K562 (cell line): Measurements from ENCODE around the gene MSTO1. TPM values are rescaled to one million over a fixed set of nuclear protein-coding genes. Genes with fewer than 3 reads are reported as not detected.

Experiments
- CSDE1 ChIP-seq, 2 experiments: fragments of 450-650 bp; IDR thresholded peaks; 2 replicates each; pipeline ENCODE4 v1.6.1; 2016; ENCODE audit warnings: mild to moderate bottlenecking in 1 of 2
- HDAC6 ChIP-seq: IDR thresholded peaks from 2 replicates; pipeline ENCODE4 v1.6.1; 2012; ENCODE audit warnings: low read depth, mild to moderate bottlenecking, control low read depth, inconsistent platforms, low read length, moderate library complexity
- HDAC8 ChIP-seq: fragments of 450-650 bp; IDR thresholded peaks from 2 replicates; pipeline ENCODE4 v1.6.1; 2016; ENCODE audit warnings: mild to moderate bottlenecking, missing genetic modification characterization, moderate library complexity, missing compliant biosample characterization
- KLF16 ChIP-seq: IDR thresholded peaks from 2 replicates; pipeline ENCODE4 v1.6.1; 2016; ENCODE audit warnings: antibody characterized with exemption
- L3MBTL2 ChIP-seq: fragments of 450-650 bp; IDR thresholded peaks from 2 replicates; pipeline ENCODE4 v1.6.1; 2016; ENCODE audit warnings: mild to moderate bottlenecking, moderate library complexity
- MBD2 ChIP-seq: sonication (generic); IDR thresholded peaks from 2 replicates; pipeline ENCODE4 v1.6.1; 2016; ENCODE audit warnings: low read depth, borderline replicate concordance
- NBN ChIP-seq: fragments of 450-650 bp; IDR thresholded peaks from 2 replicates; pipeline ENCODE4 v1.6.1; 2016; ENCODE audit warnings: low read depth, mild to moderate bottlenecking
- NFIC ChIP-seq: fragments of 450-650 bp; IDR thresholded peaks from 2 replicates; pipeline ENCODE4 v1.6.1; 2017; ENCODE audit warnings: mild to moderate bottlenecking, inconsistent platforms
- PHF20 ChIP-seq: fragments of 450-650 bp; IDR thresholded peaks from 2 replicates; pipeline ENCODE4 v1.6.1; 2018; ENCODE audit not compliant: partially characterized antibody
- PHF21A ChIP-seq: fragments of 450-650 bp; IDR thresholded peaks from 2 replicates; pipeline ENCODE4 v1.6.1; 2017; ENCODE audit warnings: low read depth, borderline replicate concordance
- PYGO2 ChIP-seq: fragments of 450-650 bp; IDR thresholded peaks from 2 replicates; pipeline ENCODE4 v1.6.1; 2016; ENCODE audit warnings: mild to moderate bottlenecking, missing genetic modification characterization, moderate library complexity, missing compliant biosample characterization
- RBBP5 ChIP-seq: fragments of 200-600 bp; sonication (generic); IDR thresholded peaks from 2 replicates; pipeline ENCODE4 v1.6.1; 2012; ENCODE audit warnings: borderline replicate concordance, mild to moderate bottlenecking, low read length, control low read depth, inconsistent platforms; ENCODE audit not compliant: insufficient read depth, poor library complexity, severe bottlenecking
- RBM25 ChIP-seq: fragments of 200-400 bp; formaldehyde crosslinking; IDR thresholded peaks from 2 replicates; pipeline ENCODE4 v1.6.1; 2018; ENCODE audit warnings: low read length, low read depth, moderate library complexity; ENCODE audit not compliant: severe bottlenecking
- SMARCA4 ChIP-seq: fragments of 450-650 bp; IDR thresholded peaks from 2 replicates; pipeline ENCODE4 v1.6.1; 2016
- TCF3 ChIP-seq: sonication (generic); formaldehyde crosslinking; IDR thresholded peaks from 2 replicates; pipeline ENCODE4 v1.4.0; 2020; ENCODE audit warnings: mild to moderate bottlenecking, missing genetic modification reagents
- ZFP36 ChIP-seq: fragments of 150-350 bp; IDR thresholded peaks from 2 replicates; pipeline ENCODE4 v1.6.1; 2018; ENCODE audit warnings: low read length, low read depth; ENCODE audit not compliant: partially characterized antibody
- ZNF785 ChIP-seq: fragments of 250-450 bp; sonication (Bioruptor Pico); IDR thresholded peaks from 2 replicates; pipeline ENCODE4 v1.4.0; 2020; ENCODE audit warnings: mild to moderate bottlenecking
- polyA plus RNA-seq, 8 experiments: library from polyadenylated mRNA; depleted of rRNA in 4 of 8; stranded (reverse) in 5 of 8; unstranded in 3 of 8; fragments of >200 nt; fragmentation: Nextera tagmentation in 2 of 8; fragmentation: Illumina TruSeq in 1 of 8; extraction: Ambion mirVana in 2 of 8; extraction: Trizol in 1 of 8; gene quantifications; 2 replicates each; pipeline versions ENCODE4 v1.2.1 to v1.2.3, GENCODE V29; 2011 to 2014; ENCODE audit warnings: inconsistent platforms in 1 of 8, missing spikeins in 1 of 8
- total RNA-seq, 7 experiments: library from RNA; depleted of rRNA in 6 of 7; stranded (reverse); fragments of >200 nt in 6 of 7; fragmentation: Illumina TruSeq in 2 of 7; extraction: Trizol in 2 of 7; gene quantifications; 2 replicates each; pipeline versions ENCODE4 v1.2.1 to v1.2.3, GENCODE V29; 2011 to 2021; ENCODE audit warnings: low replicate concordance in 1 of 7
- TF ChIP-seq, protein P1 (sequence below), 2 experiments: fragments of 450-650 bp; IDR thresholded peaks; 2 replicates each; pipeline ENCODE4 v1.6.1; 2016
- TF ChIP-seq, protein P2 (sequence below): fragments of 250-450 bp; sonication (Bioruptor Pico); IDR thresholded peaks from 2 replicates; pipeline ENCODE4 v1.5.0; 2021; ENCODE audit warnings: mild to moderate bottlenecking, borderline replicate concordance
- TF ChIP-seq, protein P3 (sequence below): fragments of 250-450 bp; sonication (Bioruptor Pico); IDR thresholded peaks from 2 replicates; pipeline ENCODE4 v1.4.0; 2020; ENCODE audit warnings: mild to moderate bottlenecking, moderate library complexity
- TF ChIP-seq, protein P4 (sequence below): fragments of 450-650 bp; IDR thresholded peaks from one replicate; pipeline ENCODE4 v1.6.1; 2018; ENCODE audit warnings: mild to moderate bottlenecking, moderate library complexity; ENCODE audit not compliant: partially characterized antibody

Gene MSTO1
- total and polyA plus RNA-seq, 9 of the 15 experiments (the other 6 are each of a cell fraction or from before 2014, with no cell fraction given), result 18.8 to 71.1 (median 47.3) TPM

DNA sequence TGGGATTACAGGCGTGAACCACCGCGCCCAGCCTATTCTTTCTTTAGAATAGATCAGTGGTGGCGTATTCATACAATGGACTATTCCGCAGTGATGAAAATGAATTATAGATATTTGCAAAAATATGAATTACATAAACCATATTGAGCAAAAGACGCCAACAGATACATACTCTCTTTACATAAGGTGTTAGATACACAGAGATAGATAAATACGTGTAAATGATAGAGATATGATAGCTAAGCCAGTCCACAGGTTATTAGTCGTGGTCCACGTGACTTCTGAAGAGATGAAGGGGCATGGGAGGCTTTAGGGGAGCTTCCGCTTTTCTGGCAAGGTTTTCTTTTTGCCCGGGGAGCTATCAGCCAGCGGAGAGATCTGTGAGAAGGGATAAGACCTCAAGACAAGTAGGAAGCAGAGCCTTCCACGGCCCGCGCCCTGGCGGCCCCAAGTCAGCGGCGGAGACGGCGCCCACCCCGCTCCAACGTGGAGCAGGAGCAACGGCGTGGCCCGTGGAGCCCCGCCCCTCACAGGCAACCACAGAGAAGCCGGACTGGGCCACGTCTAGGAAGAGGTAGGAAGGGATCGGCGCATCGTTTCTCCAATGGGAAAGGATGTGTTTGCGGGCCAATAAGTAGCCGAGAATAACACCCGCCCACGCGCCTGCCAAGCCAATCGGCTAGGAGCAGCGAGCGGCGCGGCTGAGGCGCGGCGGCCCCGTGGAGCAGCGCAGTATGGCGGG lies at the start of gene MSTO1 (continued):
- TF ChIP-seq, protein P1, sequence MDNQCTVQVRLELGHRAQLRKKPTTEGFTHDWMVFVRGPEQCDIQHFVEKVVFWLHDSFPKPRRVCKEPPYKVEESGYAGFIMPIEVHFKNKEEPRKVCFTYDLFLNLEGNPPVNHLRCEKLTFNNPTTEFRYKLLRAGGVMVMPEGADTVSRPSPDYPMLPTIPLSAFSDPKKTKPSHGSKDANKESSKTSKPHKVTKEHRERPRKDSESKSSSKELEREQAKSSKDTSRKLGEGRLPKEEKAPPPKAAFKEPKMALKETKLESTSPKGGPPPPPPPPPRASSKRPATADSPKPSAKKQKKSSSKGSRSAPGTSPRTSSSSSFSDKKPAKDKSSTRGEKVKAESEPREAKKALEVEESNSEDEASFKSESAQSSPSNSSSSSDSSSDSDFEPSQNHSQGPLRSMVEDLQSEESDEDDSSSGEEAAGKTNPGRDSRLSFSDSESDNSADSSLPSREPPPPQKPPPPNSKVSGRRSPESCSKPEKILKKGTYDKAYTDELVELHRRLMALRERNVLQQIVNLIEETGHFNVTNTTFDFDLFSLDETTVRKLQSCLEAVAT (IDR thresholded peaks at IDR 0.05), result no peak
- peak; percentile 39 for TF ChIP-seq RBBP5
- TF ChIP-seq, protein P2, sequence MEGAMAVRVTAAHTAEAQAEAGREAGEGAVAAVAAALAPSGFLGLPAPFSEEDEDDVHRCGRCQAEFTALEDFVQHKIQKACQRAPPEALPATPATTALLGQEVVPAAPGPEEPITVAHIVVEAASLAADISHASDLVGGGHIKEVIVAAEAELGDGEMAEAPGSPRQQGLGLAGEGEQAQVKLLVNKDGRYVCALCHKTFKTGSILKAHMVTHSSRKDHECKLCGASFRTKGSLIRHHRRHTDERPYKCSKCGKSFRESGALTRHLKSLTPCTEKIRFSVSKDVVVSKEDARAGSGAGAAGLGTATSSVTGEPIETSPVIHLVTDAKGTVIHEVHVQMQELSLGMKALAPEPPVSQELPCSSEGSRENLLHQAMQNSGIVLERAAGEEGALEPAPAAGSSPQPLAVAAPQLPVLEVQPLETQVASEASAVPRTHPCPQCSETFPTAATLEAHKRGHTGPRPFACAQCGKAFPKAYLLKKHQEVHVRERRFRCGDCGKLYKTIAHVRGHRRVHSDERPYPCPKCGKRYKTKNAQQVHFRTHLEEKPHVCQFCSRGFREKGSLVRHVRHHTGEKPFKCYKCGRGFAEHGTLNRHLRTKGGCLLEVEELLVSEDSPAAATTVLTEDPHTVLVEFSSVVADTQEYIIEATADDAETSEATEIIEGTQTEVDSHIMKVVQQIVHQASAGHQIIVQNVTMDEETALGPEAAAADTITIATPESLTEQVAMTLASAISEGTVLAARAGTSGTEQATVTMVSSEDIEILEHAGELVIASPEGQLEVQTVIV (CRISPR knock-in tag), result no peak
- TF ChIP-seq, protein P3, sequence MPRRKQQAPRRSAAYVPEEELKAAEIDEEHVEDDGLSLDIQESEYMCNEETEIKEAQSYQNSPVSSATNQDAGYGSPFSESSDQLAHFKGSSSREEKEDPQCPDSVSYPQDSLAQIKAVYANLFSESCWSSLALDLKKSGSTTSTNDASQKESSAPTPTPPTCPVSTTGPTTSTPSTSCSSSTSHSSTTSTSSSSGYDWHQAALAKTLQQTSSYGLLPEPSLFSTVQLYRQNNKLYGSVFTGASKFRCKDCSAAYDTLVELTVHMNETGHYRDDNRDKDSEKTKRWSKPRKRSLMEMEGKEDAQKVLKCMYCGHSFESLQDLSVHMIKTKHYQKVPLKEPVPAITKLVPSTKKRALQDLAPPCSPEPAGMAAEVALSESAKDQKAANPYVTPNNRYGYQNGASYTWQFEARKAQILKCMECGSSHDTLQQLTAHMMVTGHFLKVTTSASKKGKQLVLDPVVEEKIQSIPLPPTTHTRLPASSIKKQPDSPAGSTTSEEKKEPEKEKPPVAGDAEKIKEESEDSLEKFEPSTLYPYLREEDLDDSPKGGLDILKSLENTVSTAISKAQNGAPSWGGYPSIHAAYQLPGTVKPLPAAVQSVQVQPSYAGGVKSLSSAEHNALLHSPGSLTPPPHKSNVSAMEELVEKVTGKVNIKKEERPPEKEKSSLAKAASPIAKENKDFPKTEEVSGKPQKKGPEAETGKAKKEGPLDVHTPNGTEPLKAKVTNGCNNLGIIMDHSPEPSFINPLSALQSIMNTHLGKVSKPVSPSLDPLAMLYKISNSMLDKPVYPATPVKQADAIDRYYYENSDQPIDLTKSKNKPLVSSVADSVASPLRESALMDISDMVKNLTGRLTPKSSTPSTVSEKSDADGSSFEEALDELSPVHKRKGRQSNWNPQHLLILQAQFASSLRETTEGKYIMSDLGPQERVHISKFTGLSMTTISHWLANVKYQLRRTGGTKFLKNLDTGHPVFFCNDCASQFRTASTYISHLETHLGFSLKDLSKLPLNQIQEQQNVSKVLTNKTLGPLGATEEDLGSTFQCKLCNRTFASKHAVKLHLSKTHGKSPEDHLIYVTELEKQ (CRISPR knock-in tag), result no peak
- peak; percentile 77 for TF ChIP-seq MBD2
- TF ChIP-seq PHF20, result peak; percentile 44
- TF ChIP-seq ZNF785 (CRISPR knock-in tag), result no peak
- no peak for TF ChIP-seq ZFP36
- TF ChIP-seq SMARCA4, result peak; percentile 63; the same call in 1 of the 2 replicates
- no peak for TF ChIP-seq CSDE1 (IDR thresholded peaks at IDR 0.05)
- TF ChIP-seq L3MBTL2, result peak; percentile 90
- TF ChIP-seq NBN, result 0 out of 2 replicates have a peak, but pooled peaks have one; percentile 54
- peak; percentile 44 for TF ChIP-seq NFIC
- peak; percentile 46 for TF ChIP-seq RBM25
- TF ChIP-seq HDAC8, result no peak
- no peak for TF ChIP-seq PHF21A
- peak; percentile 44; the same call in 1 of the 2 replicates for TF ChIP-seq TCF3 (CRISPR knock-in tag)
- TF ChIP-seq, protein P4, sequence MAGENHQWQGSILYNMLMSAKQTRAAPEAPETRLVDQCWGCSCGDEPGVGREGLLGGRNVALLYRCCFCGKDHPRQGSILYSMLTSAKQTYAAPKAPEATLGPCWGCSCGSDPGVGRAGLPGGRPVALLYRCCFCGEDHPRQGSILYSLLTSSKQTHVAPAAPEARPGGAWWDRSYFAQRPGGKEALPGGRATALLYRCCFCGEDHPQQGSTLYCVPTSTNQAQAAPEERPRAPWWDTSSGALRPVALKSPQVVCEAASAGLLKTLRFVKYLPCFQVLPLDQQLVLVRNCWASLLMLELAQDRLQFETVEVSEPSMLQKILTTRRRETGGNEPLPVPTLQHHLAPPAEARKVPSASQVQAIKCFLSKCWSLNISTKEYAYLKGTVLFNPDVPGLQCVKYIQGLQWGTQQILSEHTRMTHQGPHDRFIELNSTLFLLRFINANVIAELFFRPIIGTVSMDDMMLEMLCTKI, result no peak
- no peak for TF ChIP-seq KLF16
- no peak for TF ChIP-seq PYGO2
- no peak for TF ChIP-seq HDAC6
